ENCODE measurements around the gene ANXA11.
"Not testable (repeated sequence)": the region's sequence is repeated elsewhere in the genome, so short reads cannot be mapped to it uniquely, and the experiment has no call there.

Gene ANXA11

GRCh38 chr10:80144067-80144695 lies 61.2 kb downstream of the ANXA11 start:
- DNase-seq = peak in 1 of 2 donors; percentile 33

DNA sequence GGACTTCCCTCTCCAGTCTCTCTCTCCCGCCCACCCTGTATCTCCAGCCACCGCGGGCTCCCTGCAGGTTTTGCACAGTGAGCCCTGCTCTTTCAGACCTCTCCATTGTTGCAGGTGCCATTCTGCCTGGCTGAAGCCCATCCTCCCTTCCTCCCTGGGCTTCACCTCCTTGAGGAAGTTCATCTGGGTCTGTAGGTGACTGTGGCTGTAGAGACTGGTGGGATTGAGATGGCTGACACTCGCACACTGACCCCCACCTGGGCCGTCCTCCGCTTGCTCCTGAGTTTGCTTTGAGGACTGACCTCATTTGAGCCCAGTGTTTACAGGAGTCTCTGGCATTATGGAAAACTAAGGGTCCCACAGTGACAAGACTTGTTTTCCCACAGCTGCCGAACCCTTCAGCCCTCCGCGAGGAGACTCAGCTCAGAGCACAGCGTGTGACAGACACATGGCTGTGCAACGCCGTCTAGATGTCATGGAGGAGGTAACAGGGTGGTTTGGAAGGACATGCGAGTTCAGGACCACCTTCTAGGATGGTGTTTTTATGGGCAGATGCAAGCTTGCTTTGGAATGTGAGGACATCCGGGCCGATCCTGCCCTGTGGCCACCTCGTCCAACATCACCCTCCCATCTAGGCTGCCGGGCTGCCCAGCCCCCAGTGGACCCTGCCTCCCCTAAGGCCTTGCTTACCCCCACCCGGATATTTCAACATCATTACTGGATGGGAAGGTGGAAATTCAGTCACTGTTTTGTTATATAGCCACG lies 63.5 kb downstream of the ANXA11 start:
- DNase-seq = no peak

DNA sequence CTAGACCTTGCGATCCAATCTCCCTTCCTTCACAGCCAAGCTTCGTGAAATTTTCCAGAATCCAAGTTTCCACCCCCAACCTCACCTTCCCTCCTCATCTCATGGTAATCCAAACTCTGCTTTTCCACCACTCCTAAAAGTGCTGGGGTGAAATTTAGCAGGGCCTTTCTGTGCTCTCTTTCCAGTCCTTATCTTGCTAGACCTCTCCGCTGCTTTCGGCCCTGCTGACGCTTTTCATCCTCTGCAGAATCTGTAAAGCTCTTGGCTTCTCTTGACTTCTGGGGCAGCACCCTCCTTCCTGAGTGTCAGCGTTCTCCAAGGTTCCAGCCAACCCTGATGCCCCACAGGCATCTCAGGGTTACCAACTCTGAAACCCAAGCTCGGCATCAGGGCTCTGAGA lies 65.1 kb downstream of the ANXA11 start:
- DNase-seq = no peak

DNA sequence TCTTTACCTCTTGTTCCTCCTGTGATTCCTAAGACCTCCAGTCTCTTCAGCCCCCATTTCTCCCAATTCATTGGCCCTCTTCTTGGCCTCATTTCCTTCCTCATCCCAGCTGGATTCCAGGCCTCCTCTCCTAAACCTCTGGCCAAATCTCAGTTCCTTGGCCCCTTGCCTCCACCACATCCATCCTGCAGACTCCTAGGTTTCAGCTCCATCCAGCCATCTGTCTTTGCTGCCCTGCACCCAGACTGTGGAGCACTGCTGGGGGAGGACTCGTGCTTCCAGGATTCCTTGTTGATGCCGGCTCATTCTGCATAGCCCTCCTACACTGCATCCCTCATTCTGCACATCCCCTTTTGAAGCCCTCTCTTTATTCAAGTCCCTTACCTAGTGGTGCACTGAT lies 66.1 kb downstream of the ANXA11 start:
- DNase-seq = no peak

GRCh38 chr10:80137920-80138319 lies 67.4 kb downstream of the ANXA11 start:
- DNase-seq = no peak

- DNase-seq = no peak
Measured at GRCh38 chr10:80137031-80137862, 68.1 kb downstream of the ANXA11 start.

DNA sequence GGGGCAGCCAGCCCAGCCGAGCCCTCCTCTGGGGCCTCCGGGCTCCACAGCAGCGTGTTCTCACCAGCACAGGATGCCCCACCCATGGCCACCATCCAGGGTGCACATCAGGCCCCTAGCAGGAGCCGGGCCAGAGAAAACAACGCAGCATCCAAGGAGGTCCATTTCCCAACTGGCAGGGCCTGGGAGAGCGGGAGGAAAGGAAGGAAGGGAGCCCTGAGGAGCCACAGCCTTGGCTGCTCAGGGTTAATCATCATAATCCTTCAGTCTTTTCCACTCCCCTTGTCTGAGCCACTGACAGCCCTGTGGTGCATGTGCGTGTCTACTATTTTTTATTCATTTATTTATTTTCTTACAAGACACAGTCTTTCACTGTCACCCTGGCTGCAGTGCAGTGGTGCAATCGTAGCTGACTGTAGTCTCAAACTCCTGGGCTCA lies 69.2 kb downstream of the ANXA11 start:
- no peak for DNase-seq

DNA sequence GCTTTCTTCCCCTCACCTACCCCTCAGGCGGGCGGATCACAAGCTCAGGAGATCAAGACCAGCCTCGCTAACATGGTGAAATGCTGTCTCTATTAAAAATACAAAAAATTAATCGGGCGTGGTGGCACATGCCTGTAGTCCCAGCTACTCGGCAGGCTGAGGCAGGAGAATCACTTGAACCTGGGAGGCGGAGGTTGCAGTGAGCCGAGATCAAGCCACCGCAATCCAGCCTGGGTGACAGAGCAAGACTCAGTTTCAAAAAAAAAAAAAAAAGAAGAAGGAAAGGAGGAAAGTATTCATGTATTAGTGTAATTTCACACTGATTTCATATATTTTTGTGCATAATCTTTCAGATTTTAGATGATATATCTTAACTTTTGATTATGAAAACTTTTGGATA lies 71.7 kb downstream of the ANXA11 start:
- DNase-seq = not testable (repeated sequence)

- no peak for DNase-seq
Measured at GRCh38 chr10:80133206-80133605, 72.1 kb downstream of the ANXA11 start.

DNA sequence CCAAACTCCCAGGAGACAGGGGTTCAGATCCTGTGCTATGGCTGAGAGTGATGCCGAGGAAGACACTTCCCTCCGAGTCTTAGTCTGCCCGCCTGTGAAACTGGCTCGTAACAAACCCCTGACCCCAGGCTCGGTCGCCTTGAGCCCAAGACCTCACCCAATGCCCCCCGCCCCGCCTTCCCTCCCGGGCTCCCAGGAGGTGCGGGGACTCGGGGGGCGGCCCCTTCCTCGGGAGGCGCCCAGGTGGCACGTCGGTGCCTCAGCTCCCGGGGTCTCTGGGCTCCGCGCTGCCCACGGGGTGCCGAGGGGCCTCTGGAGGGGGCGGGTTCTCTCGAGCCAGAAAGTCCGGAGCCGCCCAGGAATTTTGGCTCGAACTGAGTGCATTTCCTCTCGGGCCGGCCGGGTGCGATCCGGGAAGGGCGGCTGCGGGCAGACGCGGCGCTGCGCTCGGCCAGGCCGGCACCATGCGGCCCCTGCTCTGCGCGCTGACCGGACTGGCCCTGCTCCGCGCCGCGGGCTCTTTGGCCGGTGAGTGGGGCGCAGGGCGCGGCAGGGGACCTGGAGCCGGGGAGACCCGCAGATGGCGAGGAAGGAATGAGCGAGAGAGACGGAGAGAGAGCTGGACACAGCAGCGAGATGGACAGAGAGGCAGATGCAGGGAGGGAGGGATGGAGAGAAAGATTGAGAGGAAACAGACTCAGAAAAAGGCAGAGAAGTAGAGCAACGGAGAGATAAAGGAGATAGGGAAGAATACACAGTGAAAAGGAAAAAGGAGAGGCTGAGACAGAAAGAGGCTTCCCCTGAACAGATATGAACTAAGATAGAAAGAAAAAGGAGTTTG lies 72.8 kb downstream of the ANXA11 start, which contains the start of gene PLAC9:
TSS of gene PLAC9 (plus strand) at position 432 of the 841 bp plus-strand sequence. CDS start at position 465, 33 bp downstream.
- DNase-seq = no peak

GRCh38 chr10:80131499-80131901 lies 73.8 kb downstream of the ANXA11 start:
- DNase-seq = no peak

- no peak for DNase-seq
Measured at GRCh38 chr10:80126876-80127275, 78.5 kb downstream of the ANXA11 start.

- DNase-seq = no peak
Measured at GRCh38 chr10:80122746-80123145, 82.6 kb downstream of the ANXA11 start.

- DNase-seq = no peak
Measured at GRCh38 chr10:80122110-80122710, 83.1 kb downstream of the ANXA11 start.

DNA sequence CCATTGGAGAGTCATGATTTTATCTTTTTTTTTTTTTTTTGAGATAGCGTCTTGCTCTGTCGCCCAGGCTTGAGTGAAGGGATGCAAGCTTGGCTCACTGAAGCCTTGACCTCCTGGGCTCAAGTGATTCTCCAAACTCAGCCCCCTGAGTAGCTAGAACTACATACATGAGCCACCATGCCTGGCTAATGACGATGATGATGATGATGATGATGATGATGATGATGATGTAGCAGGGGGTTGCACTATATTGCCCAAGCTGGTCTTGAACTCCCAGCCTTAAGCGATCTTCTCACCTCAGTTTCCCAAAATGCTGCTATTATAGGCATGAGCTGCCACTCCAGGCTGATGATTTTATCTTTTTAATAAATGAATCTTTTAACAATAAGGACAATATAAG lies 86.7 kb downstream of the ANXA11 start:
- no peak for DNase-seq

DNA sequence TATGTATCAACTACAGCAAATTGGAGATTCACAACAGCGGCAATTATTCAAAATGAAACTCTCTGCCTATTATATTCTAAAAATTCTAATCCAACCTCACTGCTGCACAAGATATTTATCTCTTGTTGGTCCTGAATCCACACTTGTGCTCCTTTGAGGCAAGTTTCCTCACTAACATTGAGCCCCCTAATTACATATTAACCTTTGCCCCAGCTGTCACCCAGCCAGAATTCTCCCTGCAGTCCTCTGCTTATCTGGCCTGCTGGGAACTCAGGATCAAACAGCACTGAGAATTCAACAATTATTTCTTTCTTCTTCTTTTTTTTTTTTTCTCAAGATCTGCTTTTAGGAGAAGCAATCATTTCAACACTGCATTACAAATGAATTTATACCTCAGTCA lies 94.4 kb downstream of the ANXA11 start:
- DNase-seq = no peak

GRCh38 chr10:80108576-80109239 lies 96.6 kb downstream of the ANXA11 start:
- no peak for DNase-seq

DNA sequence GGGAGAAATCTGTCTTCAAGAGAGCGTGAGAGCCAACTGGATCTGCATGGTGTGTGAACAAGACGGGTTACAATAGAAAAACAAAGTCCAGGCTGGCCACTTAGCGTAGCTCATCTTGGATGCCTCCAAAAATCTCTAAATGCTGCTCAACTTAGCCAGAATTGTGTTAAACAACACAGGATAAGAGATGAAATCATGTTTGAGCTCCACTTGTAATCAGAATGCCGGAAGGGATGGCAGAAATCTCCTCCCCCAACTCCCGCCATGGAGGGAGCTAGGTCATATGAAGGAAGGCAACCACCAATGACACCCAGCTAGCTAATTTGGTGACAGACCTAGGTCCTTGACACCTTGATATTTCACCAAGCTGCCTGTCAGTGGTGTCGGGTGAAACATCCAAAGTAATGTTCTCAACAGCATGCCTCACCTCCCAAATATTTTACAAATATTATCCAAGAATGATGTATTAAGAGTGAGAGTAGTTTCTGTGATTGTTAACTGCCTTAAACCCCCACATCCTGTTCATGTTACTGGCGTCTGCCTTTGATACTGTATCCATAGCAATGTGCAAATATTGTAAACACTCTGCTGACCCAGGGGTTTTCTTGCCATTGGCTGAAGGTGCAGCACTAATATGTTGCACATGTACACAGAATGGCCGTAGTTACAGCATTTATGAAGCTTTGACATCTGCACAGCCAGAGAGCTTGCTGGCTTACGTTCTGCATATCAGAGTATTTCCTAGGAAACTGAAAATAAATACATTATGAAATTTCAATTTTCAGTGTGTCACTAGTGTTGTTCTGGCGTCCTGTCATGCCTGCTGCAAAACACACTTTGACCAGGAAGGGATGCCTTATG lies 101.0 kb downstream of the ANXA11 start:
- DNase-seq = peak in 1 of 2 donors; percentile 47
